NCI-H1092 (cell line): ENCODE data around the gene ZNF473.
"Not testable (repeated sequence)": the region's sequence is repeated elsewhere in the genome, so short reads cannot be mapped to it uniquely, and the experiment has no call there.

Experiments used
- DNase-seq: peaks from one replicate; lab custom pipeline; 2025; lab: John Stamatoyannopoulos, UW

The ZNF473 gene

DNA sequence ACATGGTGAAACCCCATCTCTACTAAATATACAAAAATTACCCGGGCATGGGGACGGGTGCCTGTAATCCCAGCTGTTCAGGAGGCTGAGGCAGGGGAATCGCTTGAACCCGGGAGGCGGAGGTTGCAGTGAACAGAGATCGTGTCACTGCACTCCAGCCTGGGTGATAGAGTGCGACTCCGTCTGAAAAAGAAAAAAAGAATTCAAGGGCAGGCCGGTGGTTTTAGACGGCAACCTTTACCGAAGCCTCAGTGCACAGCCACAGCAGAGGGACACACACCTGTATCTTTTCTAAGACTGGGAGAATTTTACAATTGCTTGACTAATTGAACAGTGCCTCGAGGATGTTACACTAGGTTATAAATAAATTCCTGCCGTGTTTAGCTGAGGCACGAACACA lies 73.9 kb downstream of the ZNF473 start:
- DNase-seq: not testable (repeated sequence)

DNA sequence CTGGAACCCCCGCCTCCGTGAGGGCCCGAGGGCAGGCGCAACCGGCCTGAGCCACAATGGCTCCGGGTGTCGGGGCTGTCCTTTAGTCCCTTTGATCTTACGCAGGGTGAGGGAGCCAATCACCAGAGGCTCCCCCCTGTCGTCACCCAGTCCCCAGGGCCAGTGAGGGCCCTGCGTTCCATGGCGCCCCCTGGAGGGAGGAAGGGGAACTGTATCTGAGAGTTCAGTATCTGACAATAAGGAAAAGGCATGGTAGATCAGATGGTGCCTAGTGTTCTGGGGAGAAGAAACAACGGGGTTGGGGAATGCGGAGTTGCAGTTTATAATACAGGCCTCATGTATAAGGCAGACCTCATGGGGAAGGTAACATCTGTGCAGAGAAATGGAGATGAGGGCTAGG lies 75.1 kb downstream of the ZNF473 start:
- not testable (repeated sequence) for DNase-seq
